ENCODE data around the gene HMG20B.
"Not testable (repeated sequence)": the region's sequence is repeated elsewhere in the genome, so short reads cannot be mapped to it uniquely, and the experiment has no call there.

DNA sequence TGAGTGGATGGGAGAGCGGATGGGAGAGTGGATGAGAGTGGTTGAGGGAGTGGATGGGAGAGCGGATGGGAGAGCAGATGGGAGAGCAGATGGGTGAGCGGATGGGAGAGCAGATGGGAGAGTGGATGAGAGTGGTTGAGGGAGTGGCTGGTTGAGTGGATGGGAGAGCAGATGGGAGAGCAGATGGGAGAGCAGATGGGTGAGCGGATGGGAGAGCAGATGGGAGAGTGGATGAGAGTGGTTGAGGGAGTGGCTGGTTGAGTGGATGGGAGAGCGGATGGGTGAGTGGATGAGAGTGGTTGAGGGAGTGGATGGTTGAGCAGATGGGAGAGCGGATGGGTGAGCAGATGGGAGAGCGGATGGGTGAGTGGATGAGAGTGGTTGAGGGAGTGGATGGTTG is 43.4 kb upstream of the HMG20B start:
- TF ChIP-seq POLR2A (IDR thresholded peaks at IDR 0.05; ENCODE audit: low read length); GATA1 (IDR thresholded peaks at IDR 0.05; ENCODE audit: low read depth, low read length): not testable (repeated sequence)

Measured in erythroblast (primary cell).